HepG2 (cell line): ENCODE data around the gene ESRP2. TPM values are rescaled to one million over a fixed set of nuclear protein-coding genes. Genes with fewer than 3 reads are reported as not detected.
A peak's percentile ranks its signal among the peaks of the same experiment; 100 is the strongest.

Experiments used
- ATM ChIP-seq: fragments of 450-650 bp; IDR thresholded peaks from 2 replicates; pipeline ENCODE4 v1.7.1; 2017; ENCODE audit warnings: mild to moderate bottlenecking, borderline replicate concordance
- CAMTA2 ChIP-seq: sonication (generic); formaldehyde crosslinking; IDR thresholded peaks from 2 replicates; pipeline ENCODE4 v1.4.0; 2020; ENCODE audit warnings: mild to moderate bottlenecking, missing genetic modification reagents, borderline replicate concordance
- GPN1 ChIP-seq: sonication (generic); formaldehyde crosslinking; IDR thresholded peaks from 2 replicates; pipeline ENCODE4 v1.5.1; 2020; ENCODE audit warnings: missing genetic modification reagents, borderline replicate concordance
- GTF3A ChIP-seq: sonication (generic); formaldehyde crosslinking; conservative IDR thresholded peaks from 2 replicates; pipeline ENCODE4 v1.4.0; 2020; ENCODE audit warnings: mild to moderate bottlenecking, missing genetic modification reagents
- HNRNPH1 ChIP-seq: fragments of 200-400 bp; formaldehyde crosslinking; optimal IDR thresholded peaks from 2 replicates; pipeline ENCODE3; 2017; ENCODE audit warnings: mild to moderate bottlenecking, low read depth, low read length
- NFE2L2 ChIP-seq: fragments of 150-350 bp; IDR thresholded peaks from 2 replicates; pipeline ENCODE4 v1.6.1; 2014; ENCODE audit warnings: low read length
- NPAS2 ChIP-seq: sonication (generic); formaldehyde crosslinking; IDR thresholded peaks from 2 replicates; pipeline ENCODE4 v1.8.0; 2022; ENCODE audit warnings: mild to moderate bottlenecking, missing genetic modification reagents, borderline replicate concordance
- POLR2AphosphoS2 ChIP-seq: IDR thresholded peaks from 2 replicates; pipeline ENCODE4 v1.6.1; 2011; ENCODE audit warnings: low read depth, low read length, improper control_type of control experiment
- TBX3 ChIP-seq: fragments of 450-650 bp; IDR thresholded peaks from 2 replicates; pipeline ENCODE4 v1.6.1; 2017; ENCODE audit warnings: antibody characterized with exemption, mild to moderate bottlenecking, inconsistent platforms, borderline replicate concordance
- ZBTB4 ChIP-seq: sonication (generic); formaldehyde crosslinking; IDR thresholded peaks from 2 replicates; pipeline ENCODE4 v1.4.0; 2020; ENCODE audit warnings: missing genetic modification reagents, mild to moderate bottlenecking, borderline replicate concordance
- ZNF205 ChIP-seq: IDR thresholded peaks from 2 replicates; pipeline ENCODE4 v1.6.1; 2018; ENCODE audit warnings: missing biosample characterization, missing genetic modification reagents
- ZNF230 ChIP-seq: sonication (generic); formaldehyde crosslinking; IDR thresholded peaks from 2 replicates; pipeline ENCODE4 v1.4.0; 2020; ENCODE audit warnings: mild to moderate bottlenecking, missing genetic modification reagents
- ZNF260 ChIP-seq: sonication (generic); formaldehyde crosslinking; IDR thresholded peaks from 2 replicates; pipeline ENCODE4 v1.4.0; 2020; ENCODE audit warnings: missing genetic modification reagents, low read depth, mild to moderate bottlenecking, borderline replicate concordance
- ZNF282 ChIP-seq: fragments of 450-650 bp; IDR thresholded peaks from 2 replicates; pipeline ENCODE4 v1.6.1; 2018; ENCODE audit not compliant: partially characterized antibody
- ZNF329 ChIP-seq: sonication (generic); formaldehyde crosslinking; IDR thresholded peaks from 2 replicates; pipeline ENCODE4 v1.9.0; 2021; ENCODE audit warnings: low read depth, mild to moderate bottlenecking, missing genetic modification reagents
- ZNF335 ChIP-seq: sonication (generic); formaldehyde crosslinking; IDR thresholded peaks from 2 replicates; pipeline ENCODE4 v1.4.0; 2020; ENCODE audit warnings: missing genetic modification reagents
- ZNF34 ChIP-seq: sonication (generic); formaldehyde crosslinking; IDR thresholded peaks from 2 replicates; pipeline ENCODE4 v1.4.0; 2020; ENCODE audit warnings: mild to moderate bottlenecking, missing genetic modification reagents, borderline replicate concordance
- ZNF564 ChIP-seq: sonication (generic); formaldehyde crosslinking; IDR thresholded peaks from 2 replicates; pipeline ENCODE4 v1.8.1; 2023; ENCODE audit warnings: mild to moderate bottlenecking, missing genetic modification reagents
- polyA plus RNA-seq, 8 experiments: library from polyadenylated mRNA; depleted of rRNA in 3 of 8; stranded (reverse) in 7 of 8; unstranded in 1 of 8; fragments of >200 nt; fragmentation: Illumina TruSeq in 4 of 8; extraction: Trizol in 4 of 8; gene quantifications; 2 replicates each; pipeline versions ENCODE4 v1.2.1 to v1.2.3, GENCODE V29; 2011 to 2016; ENCODE audit warnings: low read depth in 4 of 8, missing spikeins in 1 of 8, mixed read lengths in 1 of 8; ENCODE audit not compliant: insufficient read depth in 1 of 8
- total RNA-seq, 5 experiments: library from RNA; depleted of rRNA; stranded (reverse); fragments of >200 nt; fragmentation: Illumina TruSeq; extraction: Trizol; gene quantifications; 2 replicates each; pipeline ENCODE4 v1.2.3, GENCODE V29; 2016; ENCODE audit warnings: low read depth in 1 of 5
- TF ChIP-seq, protein P1 (sequence below): sonication (generic); formaldehyde crosslinking; conservative IDR thresholded peaks from 2 replicates; pipeline ENCODE4 v1.4.0; 2020; ENCODE audit warnings: mild to moderate bottlenecking, missing genetic modification reagents, moderate library complexity
- TF ChIP-seq, protein P2 (sequence below): sonication (generic); formaldehyde crosslinking; IDR thresholded peaks from 2 replicates; pipeline ENCODE4 v1.4.0; 2020; ENCODE audit warnings: missing genetic modification reagents, mild to moderate bottlenecking, borderline replicate concordance

The ESRP2 gene
- total and polyA plus RNA-seq, 2 of the 13 experiments (the other 11 are each of a cell fraction or from before 2014, with no cell fraction given) = 21.1 to 32.4 TPM

- TF ChIP-seq POLR2AphosphoS2 = no peak; the same call in 1 of the 2 replicates
- no peak for TF ChIP-seq GTF3A (CRISPR knock-in tag)
- peak; percentile 89 for TF ChIP-seq ZBTB4 (CRISPR knock-in tag)
- TF ChIP-seq ZNF282 = no peak
- no peak for TF ChIP-seq ZNF230 (CRISPR knock-in tag)
- 0 out of 2 replicates have a peak, but pooled peaks have one; percentile 21 for TF ChIP-seq ZNF329
- TF ChIP-seq ZNF34 = no peak
- no peak for TF ChIP-seq NFE2L2
- no peak for TF ChIP-seq HNRNPH1
- TF ChIP-seq ZNF260 (CRISPR knock-in tag) = no peak
- peak; percentile 39; the same call in 1 of the 2 replicates for TF ChIP-seq ZNF564 (CRISPR knock-in tag)
- no peak; the same call in 1 of the 2 replicates for TF ChIP-seq GPN1 (CRISPR knock-in tag)
- no peak; the same call in 1 of the 2 replicates for TF ChIP-seq CAMTA2 (CRISPR knock-in tag)
- TF ChIP-seq ZNF335 (CRISPR knock-in tag) = no peak; the same call in 1 of the 2 replicates
- no peak for TF ChIP-seq ATM
- peak; percentile 56; the same call in 1 of the 2 replicates for TF ChIP-seq ZNF205
- TF ChIP-seq NPAS2 (CRISPR knock-in tag) = no peak
- TF ChIP-seq, protein P1, sequence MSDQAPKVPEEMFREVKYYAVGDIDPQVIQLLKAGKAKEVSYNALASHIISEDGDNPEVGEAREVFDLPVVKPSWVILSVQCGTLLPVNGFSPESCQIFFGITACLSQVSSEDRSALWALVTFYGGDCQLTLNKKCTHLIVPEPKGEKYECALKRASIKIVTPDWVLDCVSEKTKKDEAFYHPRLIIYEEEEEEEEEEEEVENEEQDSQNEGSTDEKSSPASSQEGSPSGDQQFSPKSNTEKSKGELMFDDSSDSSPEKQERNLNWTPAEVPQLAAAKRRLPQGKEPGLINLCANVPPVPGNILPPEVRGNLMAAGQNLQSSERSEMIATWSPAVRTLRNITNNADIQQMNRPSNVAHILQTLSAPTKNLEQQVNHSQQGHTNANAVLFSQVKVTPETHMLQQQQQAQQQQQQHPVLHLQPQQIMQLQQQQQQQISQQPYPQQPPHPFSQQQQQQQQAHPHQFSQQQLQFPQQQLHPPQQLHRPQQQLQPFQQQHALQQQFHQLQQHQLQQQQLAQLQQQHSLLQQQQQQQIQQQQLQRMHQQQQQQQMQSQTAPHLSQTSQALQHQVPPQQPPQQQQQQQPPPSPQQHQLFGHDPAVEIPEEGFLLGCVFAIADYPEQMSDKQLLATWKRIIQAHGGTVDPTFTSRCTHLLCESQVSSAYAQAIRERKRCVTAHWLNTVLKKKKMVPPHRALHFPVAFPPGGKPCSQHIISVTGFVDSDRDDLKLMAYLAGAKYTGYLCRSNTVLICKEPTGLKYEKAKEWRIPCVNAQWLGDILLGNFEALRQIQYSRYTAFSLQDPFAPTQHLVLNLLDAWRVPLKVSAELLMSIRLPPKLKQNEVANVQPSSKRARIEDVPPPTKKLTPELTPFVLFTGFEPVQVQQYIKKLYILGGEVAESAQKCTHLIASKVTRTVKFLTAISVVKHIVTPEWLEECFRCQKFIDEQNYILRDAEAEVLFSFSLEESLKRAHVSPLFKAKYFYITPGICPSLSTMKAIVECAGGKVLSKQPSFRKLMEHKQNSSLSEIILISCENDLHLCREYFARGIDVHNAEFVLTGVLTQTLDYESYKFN (CRISPR knock-in tag) = peak; percentile 96
- TF ChIP-seq, protein P2, sequence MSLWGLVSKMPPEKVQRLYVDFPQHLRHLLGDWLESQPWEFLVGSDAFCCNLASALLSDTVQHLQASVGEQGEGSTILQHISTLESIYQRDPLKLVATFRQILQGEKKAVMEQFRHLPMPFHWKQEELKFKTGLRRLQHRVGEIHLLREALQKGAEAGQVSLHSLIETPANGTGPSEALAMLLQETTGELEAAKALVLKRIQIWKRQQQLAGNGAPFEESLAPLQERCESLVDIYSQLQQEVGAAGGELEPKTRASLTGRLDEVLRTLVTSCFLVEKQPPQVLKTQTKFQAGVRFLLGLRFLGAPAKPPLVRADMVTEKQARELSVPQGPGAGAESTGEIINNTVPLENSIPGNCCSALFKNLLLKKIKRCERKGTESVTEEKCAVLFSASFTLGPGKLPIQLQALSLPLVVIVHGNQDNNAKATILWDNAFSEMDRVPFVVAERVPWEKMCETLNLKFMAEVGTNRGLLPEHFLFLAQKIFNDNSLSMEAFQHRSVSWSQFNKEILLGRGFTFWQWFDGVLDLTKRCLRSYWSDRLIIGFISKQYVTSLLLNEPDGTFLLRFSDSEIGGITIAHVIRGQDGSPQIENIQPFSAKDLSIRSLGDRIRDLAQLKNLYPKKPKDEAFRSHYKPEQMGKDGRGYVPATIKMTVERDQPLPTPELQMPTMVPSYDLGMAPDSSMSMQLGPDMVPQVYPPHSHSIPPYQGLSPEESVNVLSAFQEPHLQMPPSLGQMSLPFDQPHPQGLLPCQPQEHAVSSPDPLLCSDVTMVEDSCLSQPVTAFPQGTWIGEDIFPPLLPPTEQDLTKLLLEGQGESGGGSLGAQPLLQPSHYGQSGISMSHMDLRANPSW (CRISPR knock-in tag) = no peak; the same call in 1 of the 2 replicates
- TF ChIP-seq TBX3 = peak; percentile 90
These were observed 1.5 kb upstream of the ESRP2 start (continued) for GRCh38 chr16:68237243-68238028.
